SK-N-MC (cell line): ENCODE data around the gene SPACA4.

ENCODE experiments used
- DNase-seq: peaks from one replicate; pipeline ENCODE4 v3.0.0-alpha.2; 2011; ENCODE audit warnings: low read depth, low spot score
- H3K27ac ChIP-seq: fragments of 200-600 bp; sonication (generic); 2 replicates; pipeline ENCODE4 v1.5.1; 2016; ENCODE audit warnings: mixed run types
- H3K36me3 ChIP-seq: fragments of 200-600 bp; sonication (generic); 2 replicates; pipeline ENCODE4 v1.6.1; 2017; ENCODE audit warnings: antibody characterized with exemption, low read length, mixed read lengths; ENCODE audit not compliant: insufficient read depth
- H3K4me3 ChIP-seq: fragments of 200-600 bp; sonication (generic); 2 replicates; pipeline ENCODE4 v1.5.1; 2016
- H3K9ac ChIP-seq: fragments of 200-600 bp; sonication (generic); 2 replicates; pipeline ENCODE4 v1.8.0; 2017; ENCODE audit warnings: mixed run types, mixed read lengths; ENCODE audit not compliant: insufficient read length
- H3K9me3 ChIP-seq: fragments of 200-600 bp; sonication (generic); 2 replicates; pipeline ENCODE4 v1.6.1; 2017; ENCODE audit warnings: low read depth, mild to moderate bottlenecking, antibody characterized with exemption, low read length, moderate library complexity, mixed read lengths
- EZH2 ChIP-seq: fragments of 200-600 bp; sonication (generic); IDR thresholded peaks from one replicate; pipeline ENCODE4 v1.6.1; 2017; ENCODE audit warnings: antibody characterized with exemption
- FOXP2 ChIP-seq: optimal IDR thresholded peaks from 2 replicates; pipeline ENCODE3; 2011; ENCODE audit warnings: mild to moderate bottlenecking, moderate library complexity; ENCODE audit not compliant: insufficient read depth; ENCODE audit errors: extremely low read length, control extremely low read depth
- POLR2AphosphoS5 ChIP-seq: IDR thresholded peaks from 2 replicates; pipeline ENCODE4 v1.6.1; 2012; ENCODE audit warnings: mild to moderate bottlenecking, low read depth, low read length, borderline replicate concordance

Gene SPACA4, protein sequence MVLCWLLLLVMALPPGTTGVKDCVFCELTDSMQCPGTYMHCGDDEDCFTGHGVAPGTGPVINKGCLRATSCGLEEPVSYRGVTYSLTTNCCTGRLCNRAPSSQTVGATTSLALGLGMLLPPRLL

DNA sequence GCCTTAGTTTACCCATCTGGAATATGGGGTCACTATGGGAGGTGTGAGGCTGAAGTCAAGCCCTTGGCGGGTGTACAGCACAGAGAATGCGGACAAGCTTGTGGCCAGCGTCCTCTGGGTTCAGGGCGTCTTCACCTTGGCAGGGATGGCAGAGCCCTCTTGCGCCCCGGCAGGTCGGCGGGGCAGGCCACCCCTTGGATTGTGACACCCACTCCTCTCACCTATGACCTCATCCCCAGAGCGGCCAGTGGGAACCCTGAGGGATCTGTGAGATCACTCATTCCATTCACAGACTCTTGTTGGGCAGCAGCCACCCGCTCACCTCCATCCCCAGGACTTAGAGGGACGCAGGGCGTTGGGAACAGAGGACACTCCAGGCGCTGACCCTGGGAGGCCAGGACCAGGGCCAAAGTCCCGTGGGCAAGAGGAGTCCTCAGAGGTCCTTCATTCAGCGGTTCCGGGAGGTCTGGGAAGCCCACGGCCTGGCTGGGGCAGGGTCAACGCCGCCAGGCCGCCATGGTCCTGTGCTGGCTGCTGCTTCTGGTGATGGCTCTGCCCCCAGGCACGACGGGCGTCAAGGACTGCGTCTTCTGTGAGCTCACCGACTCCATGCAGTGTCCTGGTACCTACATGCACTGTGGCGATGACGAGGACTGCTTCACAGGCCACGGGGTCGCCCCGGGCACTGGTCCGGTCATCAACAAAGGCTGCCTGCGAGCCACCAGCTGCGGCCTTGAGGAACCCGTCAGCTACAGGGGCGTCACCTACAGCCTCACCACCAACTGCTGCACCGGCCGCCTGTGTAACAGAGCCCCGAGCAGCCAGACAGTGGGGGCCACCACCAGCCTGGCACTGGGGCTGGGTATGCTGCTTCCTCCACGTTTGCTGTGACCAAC lies at the start of gene SPACA4:
SPACA4 (plus strand) TSS at position 280 of the 896 bp plus-strand sequence; CDS start at position 517, 237 bp downstream.
- Histone ChIP-seq H3K9me3 (no peaks in the 10 kb centered on the region), H3K9ac (no peak within 1 kb of the TSS), H3K36me3 (no peaks in the 10 kb centered on the region), H3K4me3 (no peak within 1 kb of the TSS), H3K27ac (no peak within 1 kb of the TSS)
- TF ChIP-seq POLR2AphosphoS5 (no peak), EZH2 (no peak), FOXP2 (no peak)
- DNase-seq = no peak

GRCh38 chr19:48556825-48557224 lies 49.7 kb upstream of the SPACA4 start:
- H3K9ac ChIP-seq = no peak overlapping the region
- no peak for DNase-seq
- no peak for TF ChIP-seq FOXP2
- no peak for TF ChIP-seq EZH2
- TF ChIP-seq POLR2AphosphoS5 = no peak
- H3K27ac ChIP-seq = no peak overlapping the region
- H3K36me3 ChIP-seq = no peaks in the 10 kb centered on the region
- no peak overlapping the region for H3K4me3 ChIP-seq
- H3K9me3 ChIP-seq = no peaks in the 10 kb centered on the region

DNA sequence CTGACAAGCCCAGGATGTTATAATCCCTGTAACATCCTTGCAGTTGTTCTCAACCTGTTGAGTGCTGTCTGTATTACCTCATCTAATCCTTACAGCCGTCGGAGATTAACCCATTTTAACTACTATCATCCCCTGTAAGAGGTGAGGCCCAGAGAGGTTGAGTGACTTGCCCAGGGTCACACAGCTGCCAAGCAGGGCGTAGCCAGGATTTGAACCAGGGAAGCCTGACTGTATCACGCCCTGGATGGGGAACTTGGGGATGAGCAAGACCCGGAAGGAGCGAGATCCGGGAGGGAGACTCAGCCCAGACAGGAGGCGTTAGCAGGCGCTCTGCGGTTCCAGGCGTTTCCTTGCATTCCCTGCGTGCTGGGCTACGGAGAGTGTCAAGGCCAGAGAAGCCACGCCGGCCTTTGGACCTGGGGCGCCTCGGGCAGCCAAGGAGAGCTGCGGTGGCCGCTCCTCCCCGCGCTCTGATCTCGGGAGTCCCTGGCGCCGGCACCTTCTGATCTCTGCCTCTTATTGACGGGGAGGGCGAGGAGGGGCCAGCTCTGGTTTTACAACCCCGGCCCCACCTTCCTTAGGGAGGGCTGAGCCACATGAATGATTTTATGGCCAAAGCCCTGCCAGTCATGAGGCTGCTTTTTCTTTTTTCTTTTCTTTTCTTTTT lies 48.4 kb upstream of the SPACA4 start:
- DNase-seq = no peak
- H3K9ac ChIP-seq = no peak overlapping the region
- TF ChIP-seq FOXP2 (no peak), POLR2AphosphoS5 (no peak), EZH2 (no peak)

DNA sequence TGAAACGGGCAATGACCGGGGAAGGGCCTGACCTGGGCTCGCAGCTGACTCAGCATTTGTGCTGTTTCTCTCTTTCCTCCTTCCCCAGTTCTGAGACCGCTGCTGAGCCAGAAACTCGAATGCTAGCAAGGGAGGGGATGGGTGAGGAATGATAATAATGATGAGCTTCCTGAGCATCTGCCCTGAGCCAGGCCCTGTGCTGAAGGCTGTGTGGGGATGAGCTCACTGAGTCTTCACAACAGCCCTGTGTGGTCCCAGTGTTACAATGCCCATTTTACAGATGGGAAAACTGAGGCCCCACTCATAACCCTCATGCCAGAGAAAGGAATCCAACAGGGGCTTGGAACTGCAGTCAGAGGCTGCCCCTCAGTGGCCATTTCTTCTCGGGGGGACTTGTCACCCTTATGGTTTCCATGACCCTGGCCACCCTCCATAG lies 46.4 kb upstream of the SPACA4 start:
- H3K27ac ChIP-seq = no peak overlapping the region
- no peaks in the 10 kb centered on the region for H3K36me3 ChIP-seq
- no peak for TF ChIP-seq EZH2
- no peak for DNase-seq
- no peak overlapping the region for H3K9ac ChIP-seq
- no peak overlapping the region for H3K4me3 ChIP-seq
- no peaks in the 10 kb centered on the region for H3K9me3 ChIP-seq

More for the DNA sequence above, 48.4 kb upstream of the SPACA4 start:
- H3K27ac ChIP-seq = no peak overlapping the region
- no peaks in the 10 kb centered on the region for H3K9me3 ChIP-seq
- H3K36me3 ChIP-seq = no peaks in the 10 kb centered on the region
- no peak overlapping the region for H3K4me3 ChIP-seq

DNA sequence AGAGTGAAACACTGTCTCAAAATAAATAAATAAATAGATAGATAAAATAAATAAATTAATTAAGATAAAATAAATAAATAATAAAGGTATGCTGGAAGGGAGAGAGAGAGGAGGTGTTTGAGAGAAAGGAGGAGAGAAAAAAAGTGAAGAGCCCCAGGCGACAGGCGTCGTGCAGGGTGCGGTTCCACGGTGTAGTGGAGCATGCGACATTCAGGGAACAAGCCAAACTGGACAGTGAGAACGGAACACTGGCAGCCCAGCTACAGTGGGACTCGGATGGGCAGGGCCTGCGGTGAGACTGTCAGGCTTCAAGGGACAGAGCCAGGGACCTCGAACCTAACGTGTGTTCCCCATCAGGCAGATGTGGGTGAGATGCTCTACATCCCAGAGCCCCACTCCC lies 45.1 kb upstream of the SPACA4 start:
- H3K9ac ChIP-seq = no peak overlapping the region
- H3K4me3 ChIP-seq = no peak overlapping the region
- H3K36me3 ChIP-seq = no peaks in the 10 kb centered on the region
- DNase-seq = no peak
- TF ChIP-seq EZH2 = no peak
- TF ChIP-seq POLR2AphosphoS5 = no peak
- TF ChIP-seq FOXP2 = no peak
- no peaks in the 10 kb centered on the region for H3K9me3 ChIP-seq
- no peak overlapping the region for H3K27ac ChIP-seq

DNA sequence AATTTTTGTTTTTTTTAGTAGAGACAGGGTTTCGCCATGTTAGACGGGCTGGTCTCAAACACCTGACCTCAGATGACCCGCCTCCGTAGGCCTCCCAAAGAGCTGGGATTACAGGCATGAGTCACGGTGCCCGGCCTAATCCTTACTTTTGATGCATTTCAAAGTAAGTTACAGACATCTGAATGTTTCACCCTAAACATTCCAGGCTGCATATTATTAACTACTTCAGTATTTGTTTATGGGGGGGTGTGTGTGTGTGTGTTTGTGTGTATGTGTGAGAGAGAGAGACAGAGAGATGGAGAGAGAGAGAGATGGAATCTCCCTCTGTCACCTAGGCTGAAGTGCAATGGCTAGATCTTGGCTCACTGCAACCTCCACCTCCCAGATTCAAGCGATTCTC lies 41.5 kb upstream of the SPACA4 start:
- Histone ChIP-seq H3K4me3 (no peak overlapping the region), H3K9ac (no peak overlapping the region), H3K36me3 (no peaks in the 10 kb centered on the region), H3K9me3 (no peaks in the 10 kb centered on the region), H3K27ac (no peak overlapping the region)
- no peak for DNase-seq
- TF ChIP-seq FOXP2 (no peak), EZH2 (no peak)

- no peaks in the 10 kb centered on the region for H3K9me3 ChIP-seq
- no peak for DNase-seq
- no peak overlapping the region for H3K27ac ChIP-seq
- TF ChIP-seq POLR2AphosphoS5 (no peak), EZH2 (no peak)
- H3K9ac ChIP-seq = no peak overlapping the region
- no peaks in the 10 kb centered on the region for H3K36me3 ChIP-seq
- no peak overlapping the region for H3K4me3 ChIP-seq
Observed at GRCh38 chr19:48568345-48568886, 38.1 kb upstream of the SPACA4 start.

DNA sequence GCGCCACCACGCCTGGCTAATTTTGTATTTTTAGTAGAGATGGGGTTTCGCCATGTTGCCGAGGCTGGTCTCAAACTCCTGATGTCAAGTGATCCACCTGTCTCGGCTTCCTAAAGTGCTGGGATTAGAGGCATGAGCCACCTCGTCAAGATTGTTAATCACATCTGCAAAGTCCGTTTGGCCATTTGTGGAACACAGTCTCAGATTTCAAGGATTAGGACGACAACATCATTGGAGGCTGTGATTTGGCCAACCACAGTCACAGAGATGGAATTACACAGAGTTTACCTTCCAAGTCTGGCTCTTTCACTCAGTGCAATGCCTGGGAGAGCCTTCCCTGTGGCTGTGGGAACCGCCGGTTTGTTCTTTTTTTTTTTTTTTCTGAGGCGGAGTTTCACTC lies 36.7 kb upstream of the SPACA4 start:
- no peak overlapping the region for H3K9ac ChIP-seq

More for the DNA sequence above, 36.7 kb upstream of the SPACA4 start:
- TF ChIP-seq FOXP2 = no peak
- TF ChIP-seq EZH2 = no peak
- TF ChIP-seq POLR2AphosphoS5 = no peak
- DNase-seq = no peak
- Histone ChIP-seq H3K36me3 (no peaks in the 10 kb centered on the region), H3K4me3 (no peak overlapping the region), H3K9me3 (no peaks in the 10 kb centered on the region), H3K27ac (no peak overlapping the region)
